Activated CD8-positive, alpha-beta T cell treated with anti-CD3 and anti-CD28 coated beads for 36 hours (primary cell): Measurements from ENCODE around the gene LHX5. TPM values are rescaled to one million over a fixed set of nuclear protein-coding genes. Genes with fewer than 3 reads are reported as not detected.

Source experiments
- ATAC-seq: fragments of 200-7000 bp; cut with Tn5 transposase; one replicate; pipeline ENCODE4 v1.10.0; 2021; ENCODE audit warnings: mild to moderate bottlenecking, moderate library complexity
- CTCF ChIA-PET: fragments of 350-600 bp; sonication (Branson Sonifier 250); formaldehyde crosslinking; loops from one replicate; lab custom pipeline; 2021; ENCODE audit warnings: antibody characterized with exemption; lab: Charles Lee
- POLR2A ChIA-PET: fragments of 350-600 bp; sonication (Branson Sonifier 250); formaldehyde crosslinking; loops from one replicate; lab custom pipeline; 2021; ENCODE audit warnings: antibody characterized with exemption; lab: Charles Lee
- DNase-seq: peaks from one replicate; pipeline ENCODE4 v3.0.0-alpha.2; 2020
- H3K27ac Mint-ChIP-seq: one replicate; pipeline ENCODE4 v1.8.0; 2021; ENCODE audit warnings: mild to moderate bottlenecking, mixed read lengths
- H3K27me3 Mint-ChIP-seq: one replicate; pipeline ENCODE4 v1.8.0; 2021; ENCODE audit warnings: mixed read lengths
- H3K36me3 Mint-ChIP-seq: one replicate; pipeline ENCODE4 v1.8.0; 2021; ENCODE audit warnings: low read depth, mixed read lengths
- H3K4me1 Mint-ChIP-seq: one replicate; pipeline ENCODE4 v1.8.0; 2021; ENCODE audit warnings: low read depth, mixed read lengths
- H3K4me3 Mint-ChIP-seq: one replicate; pipeline ENCODE4 v1.8.0; 2021; ENCODE audit warnings: mild to moderate bottlenecking, moderate library complexity, mixed read lengths
- H3K9me3 Mint-ChIP-seq: one replicate; pipeline ENCODE4 v1.8.0; 2021; ENCODE audit warnings: mixed read lengths
- intact Hi-C: fragments of 100-400 bp; cut with micrococcal nuclease; formaldehyde crosslinking; loops from one replicate; pipeline ENCODE4 v1.10.0; 2022
- total RNA-seq, 2 experiments: library from RNA; stranded (reverse); gene quantifications; one replicate each; pipeline ENCODE4 v1.2.3, GENCODE V29; 2021
- TF ChIP-seq, protein P1 (sequence below): fragments of 200-600 bp; IDR thresholded peaks from one replicate; pipeline ENCODE4 v1.8.0; 2022; ENCODE audit warnings: antibody characterized with exemption, mild to moderate bottlenecking

Gene LHX5
- total RNA-seq, 2 experiments from 2014 or later, result not detected

DNA sequence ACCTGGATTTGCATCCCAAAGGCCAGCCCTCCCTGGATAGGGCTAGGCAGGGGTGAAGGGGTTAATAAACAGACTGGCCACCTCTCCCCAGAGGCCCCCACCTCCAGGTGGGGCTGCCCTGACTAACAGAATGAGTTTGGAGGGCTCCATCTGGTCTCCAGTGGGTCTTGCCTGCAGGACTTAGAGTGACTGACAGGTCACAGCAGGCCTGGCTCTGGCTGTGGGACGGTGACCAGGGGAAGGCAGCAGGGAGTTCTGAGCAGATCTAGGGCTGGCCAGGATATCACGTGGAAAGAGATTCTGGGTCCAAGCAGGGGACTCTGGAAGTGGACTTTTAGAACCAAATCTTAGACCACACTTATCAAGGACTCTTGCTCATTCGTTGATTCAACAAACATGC lies 40.9 kb upstream of the LHX5 start:
- CTCF ChIA-PET, result no interaction called here
- peaks cover 45% of the 10 kb centered on the region for H3K27me3 Mint-ChIP-seq
- TF ChIP-seq, protein P1, sequence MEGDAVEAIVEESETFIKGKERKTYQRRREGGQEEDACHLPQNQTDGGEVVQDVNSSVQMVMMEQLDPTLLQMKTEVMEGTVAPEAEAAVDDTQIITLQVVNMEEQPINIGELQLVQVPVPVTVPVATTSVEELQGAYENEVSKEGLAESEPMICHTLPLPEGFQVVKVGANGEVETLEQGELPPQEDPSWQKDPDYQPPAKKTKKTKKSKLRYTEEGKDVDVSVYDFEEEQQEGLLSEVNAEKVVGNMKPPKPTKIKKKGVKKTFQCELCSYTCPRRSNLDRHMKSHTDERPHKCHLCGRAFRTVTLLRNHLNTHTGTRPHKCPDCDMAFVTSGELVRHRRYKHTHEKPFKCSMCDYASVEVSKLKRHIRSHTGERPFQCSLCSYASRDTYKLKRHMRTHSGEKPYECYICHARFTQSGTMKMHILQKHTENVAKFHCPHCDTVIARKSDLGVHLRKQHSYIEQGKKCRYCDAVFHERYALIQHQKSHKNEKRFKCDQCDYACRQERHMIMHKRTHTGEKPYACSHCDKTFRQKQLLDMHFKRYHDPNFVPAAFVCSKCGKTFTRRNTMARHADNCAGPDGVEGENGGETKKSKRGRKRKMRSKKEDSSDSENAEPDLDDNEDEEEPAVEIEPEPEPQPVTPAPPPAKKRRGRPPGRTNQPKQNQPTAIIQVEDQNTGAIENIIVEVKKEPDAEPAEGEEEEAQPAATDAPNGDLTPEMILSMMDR, result no peak
- POLR2A ChIA-PET, result no interaction called here
- peaks cover 2% of the 10 kb centered on the region for H3K4me1 Mint-ChIP-seq
- H3K9me3 Mint-ChIP-seq, result no peaks in the 10 kb centered on the region
- no peak overlapping the region for H3K4me3 Mint-ChIP-seq
- DNase-seq, result no peak
- H3K36me3 Mint-ChIP-seq, result no peaks in the 10 kb centered on the region
- intact Hi-C loops, result no loop called here
- no peak overlapping the region for H3K27ac Mint-ChIP-seq
- ATAC-seq, result no peak

DNA sequence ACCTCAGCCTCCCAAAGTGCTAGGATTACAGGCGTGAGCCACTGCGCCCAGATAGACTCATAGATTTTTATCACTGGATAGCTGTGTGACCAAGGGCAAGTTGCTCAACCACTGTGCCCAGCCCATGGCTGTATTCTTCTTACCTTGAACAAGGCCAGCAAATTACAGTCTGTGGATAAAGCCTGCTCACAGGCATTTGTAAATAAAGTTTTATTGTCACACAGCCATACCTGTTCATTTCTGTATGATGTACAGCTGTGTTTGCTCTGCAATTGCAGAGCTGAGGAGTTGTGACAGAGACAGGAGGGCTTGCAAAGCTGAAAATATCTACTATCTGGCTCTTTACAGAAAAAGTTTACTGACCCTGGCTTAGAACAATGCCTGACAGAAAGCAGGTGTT lies 35.2 kb upstream of the LHX5 start:
- Mint-ChIP-seq H3K4me1 (no peaks in the 10 kb centered on the region), H3K4me3 (no peak overlapping the region), H3K27me3 (peaks cover 20% of the 10 kb centered on the region), H3K9me3 (no peaks in the 10 kb centered on the region), H3K36me3 (no peaks in the 10 kb centered on the region), H3K27ac (no peak overlapping the region)
- DNase-seq (no peak), ATAC-seq (no peak)
- intact Hi-C loops, result no loop called here
- CTCF ChIA-PET, result no interaction called here
- POLR2A ChIA-PET, result no interaction called here
- TF ChIP-seq, protein P1, result no peak

DNA sequence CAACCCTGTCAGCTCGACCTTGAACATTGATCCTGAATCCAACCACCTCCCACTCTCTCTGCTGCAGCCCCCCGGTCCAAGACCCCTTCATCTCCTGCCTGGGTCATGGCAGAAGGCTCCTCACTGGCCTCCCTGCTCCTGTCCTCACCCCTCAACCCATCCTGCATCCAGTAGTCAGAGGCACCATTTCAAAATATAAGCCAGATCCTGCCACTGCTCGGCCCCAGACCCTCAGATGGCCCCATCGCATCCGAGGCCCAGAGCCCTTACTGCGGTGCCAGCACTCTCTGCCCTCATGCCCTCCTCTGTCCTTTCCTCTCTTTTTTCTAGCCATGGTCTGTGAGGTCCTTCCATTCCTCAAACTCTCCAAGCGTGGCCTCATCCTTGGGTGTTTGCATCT lies 34.3 kb upstream of the LHX5 start:
- POLR2A ChIA-PET, result no interaction called here
- intact Hi-C loops, result no loop called here
- TF ChIP-seq, protein P1, result no peak
- Mint-ChIP-seq H3K27me3 (peaks cover 23% of the 10 kb centered on the region), H3K4me1 (no peaks in the 10 kb centered on the region), H3K27ac (no peak overlapping the region), H3K4me3 (no peak overlapping the region), H3K36me3 (no peaks in the 10 kb centered on the region), H3K9me3 (no peaks in the 10 kb centered on the region)
- CTCF ChIA-PET, result no interaction called here
- no peak for DNase-seq
- no peak for ATAC-seq

DNA sequence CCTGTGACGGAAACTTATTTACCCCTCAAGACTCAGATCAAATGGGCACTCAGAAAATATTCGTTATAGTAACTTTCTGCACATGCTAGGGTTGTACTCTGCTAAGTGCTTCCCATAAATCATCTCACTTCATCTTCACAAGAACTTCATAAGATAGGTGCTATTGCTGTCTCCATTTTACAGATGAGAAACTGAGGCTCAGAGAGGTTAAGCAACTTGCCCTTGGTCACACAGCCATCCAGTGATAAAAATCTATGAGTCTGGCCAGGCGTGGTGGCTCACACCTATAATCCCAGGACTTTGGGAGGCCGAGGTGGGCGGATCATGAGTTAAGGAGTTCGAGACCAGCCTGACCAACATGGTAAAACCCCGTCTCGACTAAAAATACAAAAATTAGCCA lies 33.2 kb upstream of the LHX5 start:
- Mint-ChIP-seq H3K4me1 (no peaks in the 10 kb centered on the region), H3K27ac (no peak overlapping the region), H3K36me3 (no peaks in the 10 kb centered on the region), H3K4me3 (no peak overlapping the region), H3K9me3 (no peaks in the 10 kb centered on the region), H3K27me3 (peaks cover 27% of the 10 kb centered on the region)
- no peak for ATAC-seq
- TF ChIP-seq, protein P1, result no peak
- intact Hi-C loops, result no loop called here
- ChIA-PET POLR2A (no interaction called here), CTCF (no interaction called here)
- DNase-seq, result no peak

DNA sequence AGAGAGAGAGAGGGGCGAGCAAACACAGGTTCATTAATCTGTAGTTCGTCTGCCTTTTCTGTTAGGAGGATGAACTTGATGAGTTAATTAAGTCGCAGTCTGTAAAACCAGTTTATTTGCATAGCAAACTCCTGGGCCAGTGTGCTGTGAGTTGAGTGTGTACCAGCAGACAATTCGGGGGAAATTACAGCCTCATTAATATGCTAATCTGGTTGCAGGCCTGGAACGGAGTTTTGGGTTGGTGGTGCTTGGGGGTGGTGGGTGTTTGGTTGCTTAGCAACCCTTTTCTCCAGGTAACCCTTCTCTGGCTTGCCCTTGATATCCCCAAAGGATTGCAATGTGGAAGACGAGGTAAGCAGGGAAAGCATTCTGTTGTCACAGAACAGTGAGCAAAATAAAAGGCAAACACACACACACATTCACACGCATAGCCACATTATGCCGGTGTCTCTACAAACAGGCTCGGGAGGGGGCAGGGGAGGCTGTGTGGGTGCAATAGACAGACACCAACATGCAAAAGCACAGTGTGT lies 29.2 kb upstream of the LHX5 start:
- intact Hi-C loops, result no loop called here

More for the DNA sequence above, 29.2 kb upstream of the LHX5 start:
- CTCF ChIA-PET, result no interaction called here
- no peaks in the 10 kb centered on the region for H3K4me1 Mint-ChIP-seq
- POLR2A ChIA-PET, result no interaction called here
- no peaks in the 10 kb centered on the region for H3K9me3 Mint-ChIP-seq
- DNase-seq, result no peak
- no peak overlapping the region for H3K27ac Mint-ChIP-seq
- ATAC-seq, result no peak
- TF ChIP-seq, protein P1, result no peak
- no peaks in the 10 kb centered on the region for H3K36me3 Mint-ChIP-seq
- peaks cover 26% of the 10 kb centered on the region for H3K27me3 Mint-ChIP-seq
- H3K4me3 Mint-ChIP-seq, result no peak overlapping the region
